PC-9 (cell line): Measurements from ENCODE around the gene LNX2. TPM values are rescaled to one million over a fixed set of nuclear protein-coding genes. Genes with fewer than 3 reads are reported as not detected.

ENCODE experiments used
- BruUV-seq: library from RNA; stranded (reverse); fragments of 400-500 nt; replicated peaks from 2 replicates; lab custom pipeline; 2021; lab: Mats Ljungman, UMichigan
- CTCF ChIA-PET: fragments of 300-600 bp; sonication (Branson Sonifier 250); formaldehyde crosslinking; loops from one replicate; lab custom pipeline; 2022; ENCODE audit warnings: antibody characterized with exemption; lab: Charles Lee
- POLR2A ChIA-PET: fragments of 300-600 bp; sonication (Branson Sonifier 250); formaldehyde crosslinking; loops from one replicate; lab custom pipeline; 2022; ENCODE audit warnings: antibody characterized with exemption; ENCODE audit not compliant: unreplicated experiment; lab: Charles Lee
- DNase-seq, 2 experiments: peaks; one replicate each; pipeline versions ENCODE4 v3.0.0 to v3.0.0-alpha.2; 2015 to 2022; ENCODE audit warnings: mixed read lengths in 1 of 2
- H2AFZ ChIP-seq: fragments of 200-600 bp; sonication (generic); 2 replicates; pipeline ENCODE4 v1.8.1; 2017; ENCODE audit warnings: antibody characterized with exemption
- H3F3A ChIP-seq: fragments of 200-600 bp; sonication (generic); 2 replicates; pipeline ENCODE4 v1.8.1; 2017; ENCODE audit warnings: antibody characterized with exemption, mild to moderate bottlenecking, low read depth; ENCODE audit not compliant: insufficient read depth
- H3K27ac ChIP-seq: fragments of 200-600 bp; sonication (generic); 2 replicates; pipeline ENCODE4 v1.6.1; 2016; ENCODE audit warnings: mixed run types
- H3K27me3 ChIP-seq: fragments of 200-600 bp; sonication (generic); 2 replicates; pipeline ENCODE4 v1.6.1; 2016; ENCODE audit warnings: low read depth, mixed run types; ENCODE audit not compliant: insufficient read depth
- H3K36me3 ChIP-seq: fragments of 200-600 bp; sonication (generic); 2 replicates; pipeline ENCODE4 v1.6.1; 2016; ENCODE audit warnings: low read depth, mixed run types
- H3K4me1 ChIP-seq: fragments of 200-600 bp; sonication (generic); replicated peaks from 2 replicates; pipeline ENCODE4 v1.6.1; 2016; ENCODE audit warnings: mixed run types; ENCODE audit not compliant: insufficient read depth
- H3K4me2 ChIP-seq: fragments of 200-600 bp; sonication (generic); 2 replicates; pipeline ENCODE4 v1.6.1; 2017; ENCODE audit warnings: mixed run types
- H3K4me3 ChIP-seq: fragments of 200-600 bp; sonication (generic); 2 replicates; pipeline ENCODE4 v1.6.1; 2016; ENCODE audit warnings: mixed run types
- H3K79me2 ChIP-seq: fragments of 200-600 bp; sonication (generic); 2 replicates; pipeline ENCODE4 v1.6.1; 2017; ENCODE audit warnings: low read depth, mixed run types
- H3K9me2 ChIP-seq: fragments of 200-600 bp; sonication (generic); 2 replicates; pipeline ENCODE4 v1.8.1; 2017; ENCODE audit warnings: mild to moderate bottlenecking; ENCODE audit not compliant: insufficient read depth
- H3K9me3 ChIP-seq: fragments of 200-600 bp; sonication (generic); 2 replicates; pipeline ENCODE4 v1.8.1; 2016; ENCODE audit warnings: low read depth; ENCODE audit not compliant: insufficient read depth
- H4K20me1 ChIP-seq: fragments of 200-600 bp; sonication (generic); 2 replicates; pipeline ENCODE4 v1.8.1; 2017; ENCODE audit not compliant: insufficient read depth
- CTCF ChIP-seq: fragments of 200-600 bp; sonication (generic); conservative IDR thresholded peaks from 2 replicates; pipeline ENCODE4 v1.6.1; 2017; ENCODE audit warnings: mixed run types, antibody characterized with exemption, mild to moderate bottlenecking, moderate library complexity
- EZH2 ChIP-seq: fragments of 200-600 bp; sonication (generic); IDR thresholded peaks from 2 replicates; pipeline ENCODE4 v1.8.0; 2017; ENCODE audit warnings: antibody characterized with exemption, low read depth
- intact Hi-C: fragments of 100-400 bp; cut with micrococcal nuclease; formaldehyde crosslinking; loops from one replicate; pipeline ENCODE4 v1.10.0; 2022; ENCODE audit not compliant: unreplicated experiment
- total RNA-seq: library from RNA; stranded (reverse); gene quantifications from 2 replicates; pipeline ENCODE4 v1.2.3, GENCODE V29; 2021

LNX2 gene
- total RNA-seq, 1 experiment from 2014 or later, result 7.0 TPM

GRCh38 chr13:27504868-27505194 lies 115.5 kb downstream of the LNX2 start:
- no peak for TF ChIP-seq EZH2
- no peak for TF ChIP-seq CTCF
- Histone ChIP-seq H4K20me1 (no peaks in the 10 kb centered on the region), H3K27me3 (peaks cover 63% of the 10 kb centered on the region), H3F3A (no peaks in the 10 kb centered on the region), H3K27ac (no peak overlapping the region), H3K4me3 (no peak overlapping the region), H3K9me2 (no peaks in the 10 kb centered on the region), H3K36me3 (no peaks in the 10 kb centered on the region), H3K9me3 (no peaks in the 10 kb centered on the region), H2AFZ (no peak overlapping the region), H3K79me2 (no peaks in the 10 kb centered on the region), H3K4me1 (no peaks in the 10 kb centered on the region), H3K4me2 (no peak overlapping the region)
- intact Hi-C loops, result no loop called here
- BruUV-seq, result no TSS peak
- no peak for DNase-seq
- ChIA-PET CTCF (no interaction called here), POLR2A (no interaction called here)

GRCh38 chr13:27504128-27504867 lies 116.0 kb downstream of the LNX2 start:
- Histone ChIP-seq H3K27ac (no peak overlapping the region), H2AFZ (no peak overlapping the region), H3K4me1 (no peaks in the 10 kb centered on the region), H3K79me2 (no peaks in the 10 kb centered on the region), H3F3A (no peaks in the 10 kb centered on the region), H3K36me3 (no peaks in the 10 kb centered on the region), H3K9me2 (no peaks in the 10 kb centered on the region), H3K9me3 (no peaks in the 10 kb centered on the region), H3K4me3 (no peak overlapping the region), H3K27me3 (peaks cover 60% of the 10 kb centered on the region), H3K4me2 (no peak overlapping the region), H4K20me1 (no peaks in the 10 kb centered on the region)
- BruUV-seq, result no TSS peak
- POLR2A ChIA-PET, result no interaction called here
- CTCF ChIA-PET, result no interaction called here
- no peak for TF ChIP-seq EZH2
- no peak for TF ChIP-seq CTCF
- intact Hi-C loops, result no loop called here
- no peak for DNase-seq

GRCh38 chr13:27500806-27501534 lies 119.4 kb downstream of the LNX2 start:
- Histone ChIP-seq H3K4me3 (no peak overlapping the region), H3K27ac (no peak overlapping the region), H3K9me3 (no peaks in the 10 kb centered on the region), H2AFZ (no peak overlapping the region), H4K20me1 (no peaks in the 10 kb centered on the region), H3F3A (no peaks in the 10 kb centered on the region), H3K4me2 (no peak overlapping the region), H3K27me3 (peaks cover 28% of the 10 kb centered on the region), H3K36me3 (no peaks in the 10 kb centered on the region), H3K9me2 (no peaks in the 10 kb centered on the region), H3K4me1 (no peaks in the 10 kb centered on the region), H3K79me2 (no peaks in the 10 kb centered on the region)
- no peak for TF ChIP-seq EZH2
- TF ChIP-seq CTCF, result no peak
- no TSS peak for BruUV-seq
- ChIA-PET CTCF (no interaction called here), POLR2A (no interaction called here)
- intact Hi-C loops, result no loop called here
- no peak for DNase-seq
